GM21529 (cell line): ENCODE measurements around the gene SNRPN.
"Not testable (repeated sequence)": the region's sequence is repeated elsewhere in the genome, so short reads cannot be mapped to it uniquely, and the experiment has no call there.

Experiments used
- ATAC-seq: cut with Tn5 transposase; IDR thresholded peaks from one replicate; pipeline ENCODE4 v1.9.1; 2021; ENCODE audit not compliant: unreplicated experiment

The SNRPN gene

GRCh38 chr15:24954783-24955530 lies at the start of gene SNRPN, which contains the start of gene SNURF:
TSS of gene SNRPN (plus strand) at chr15:24954987. CDS start at chr15:24974454, 19,467 bp downstream.
TSS of gene SNURF (plus strand) at chr15:24954987. CDS start at chr15:24955049, 62 bp downstream.
- ATAC-seq = peak; percentile 59

GRCh38 chr15:24916305-24917009 lies 38.3 kb upstream of the SNRPN start:
- ATAC-seq = no peak

- ATAC-seq = no peak
Measured at GRCh38 chr15:24917431-24917830, 37.4 kb upstream of the SNRPN start.

- no peak for ATAC-seq
Measured at GRCh38 chr15:24919446-24919845, 35.3 kb upstream of the SNRPN start.

- ATAC-seq = not testable (repeated sequence)
Measured at GRCh38 chr15:24922781-24923180, 32.0 kb upstream of the SNRPN start.

GRCh38 chr15:24924153-24924552 lies 30.6 kb upstream of the SNRPN start:
- no peak for ATAC-seq

GRCh38 chr15:24924621-24925020 lies 30.2 kb upstream of the SNRPN start:
- ATAC-seq = no peak

GRCh38 chr15:24931874-24932732 lies 22.7 kb upstream of the SNRPN start:
- ATAC-seq = not testable (repeated sequence)

- ATAC-seq = no peak
Measured at GRCh38 chr15:24933716-24934115, 21.1 kb upstream of the SNRPN start.

GRCh38 chr15:24938224-24938623 lies 16.6 kb upstream of the SNRPN start:
- ATAC-seq = not testable (repeated sequence)

GRCh38 chr15:24940236-24940635 lies 14.6 kb upstream of the SNRPN start:
- no peak for ATAC-seq

- no peak for ATAC-seq
Measured at GRCh38 chr15:24943361-24943760, 11.4 kb upstream of the SNRPN start.

GRCh38 chr15:24944954-24945353 lies 9.8 kb upstream of the SNRPN start:
- no peak for ATAC-seq

- no peak for ATAC-seq
Measured at GRCh38 chr15:24945711-24946110, 9.1 kb upstream of the SNRPN start.

- ATAC-seq = no peak
Measured at GRCh38 chr15:24948495-24948894, 6.3 kb upstream of the SNRPN start.

GRCh38 chr15:24955531-24955921 lies 739 bp downstream of the SNRPN start:
- no peak for ATAC-seq

GRCh38 chr15:24956111-24956838 lies 1.5 kb downstream of the SNRPN start:
- peak; percentile 70 for ATAC-seq

GRCh38 chr15:24957691-24958090 lies 2.9 kb downstream of the SNRPN start:
- no peak for ATAC-seq

GRCh38 chr15:24961967-24962366 lies 7.2 kb downstream of the SNRPN start:
- no peak for ATAC-seq

- no peak for ATAC-seq
Measured at GRCh38 chr15:24962880-24963279, 8.1 kb downstream of the SNRPN start.
